HG03439 (cell line): ENCODE measurements around the gene TNFAIP3.

ENCODE experiments used
- ATAC-seq: cut with Tn5 transposase; IDR thresholded peaks from one replicate; pipeline ENCODE4 v1.9.1; 2021; ENCODE audit warnings: mild to moderate bottlenecking, moderate library complexity; ENCODE audit not compliant: unreplicated experiment

The TNFAIP3 gene

DNA sequence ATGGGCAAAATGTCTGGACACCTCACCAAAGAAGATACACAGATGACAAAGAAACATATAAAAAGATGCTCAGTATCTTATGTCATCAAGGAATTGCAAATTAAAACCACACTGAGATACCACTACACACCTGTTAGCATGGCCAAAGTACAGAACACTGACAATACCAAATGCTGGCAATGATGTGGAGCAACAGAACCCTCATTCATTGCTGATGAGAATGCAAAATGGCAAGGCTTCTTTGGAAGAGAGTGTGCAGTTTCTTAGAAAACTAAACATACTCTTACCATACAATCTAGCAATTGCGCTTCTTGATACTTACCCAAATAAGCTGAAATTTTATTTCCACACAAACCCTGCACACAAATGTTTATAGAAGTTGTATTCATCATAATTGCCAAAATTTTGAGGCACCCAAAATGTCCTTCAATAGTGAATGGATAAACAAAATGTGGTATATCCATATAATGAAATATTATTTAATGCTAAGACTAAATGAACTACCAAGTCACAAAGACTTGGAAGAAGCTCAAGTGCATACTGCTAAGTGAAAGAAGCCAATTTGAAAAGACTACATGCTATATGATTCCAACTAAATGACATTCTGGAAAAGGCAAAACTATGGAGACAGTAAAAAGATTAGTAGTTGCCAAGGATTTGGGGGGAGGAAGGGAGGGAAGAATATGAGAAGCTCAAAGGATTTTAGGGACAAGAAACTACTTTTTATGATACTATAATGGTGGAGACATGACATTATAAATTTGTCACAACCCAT lies 50.7 kb downstream of the TNFAIP3 start:
- ATAC-seq = no peak

DNA sequence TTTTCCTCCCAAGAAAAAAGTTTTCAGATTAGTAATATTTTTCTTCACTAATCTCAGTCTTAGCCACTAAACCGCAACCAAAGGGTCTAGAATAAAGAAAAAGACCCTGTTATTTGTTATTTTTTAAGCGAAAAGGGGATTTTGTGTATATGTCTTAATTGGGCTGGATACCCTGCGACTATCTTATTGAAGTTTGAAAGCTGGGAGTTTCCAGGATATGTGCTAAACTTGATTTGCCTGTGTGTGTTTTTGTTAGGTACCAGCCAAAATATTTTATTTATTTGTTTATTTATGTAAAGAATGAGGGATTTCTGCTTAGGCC lies 52.4 kb downstream of the TNFAIP3 start:
- ATAC-seq = no peak

DNA sequence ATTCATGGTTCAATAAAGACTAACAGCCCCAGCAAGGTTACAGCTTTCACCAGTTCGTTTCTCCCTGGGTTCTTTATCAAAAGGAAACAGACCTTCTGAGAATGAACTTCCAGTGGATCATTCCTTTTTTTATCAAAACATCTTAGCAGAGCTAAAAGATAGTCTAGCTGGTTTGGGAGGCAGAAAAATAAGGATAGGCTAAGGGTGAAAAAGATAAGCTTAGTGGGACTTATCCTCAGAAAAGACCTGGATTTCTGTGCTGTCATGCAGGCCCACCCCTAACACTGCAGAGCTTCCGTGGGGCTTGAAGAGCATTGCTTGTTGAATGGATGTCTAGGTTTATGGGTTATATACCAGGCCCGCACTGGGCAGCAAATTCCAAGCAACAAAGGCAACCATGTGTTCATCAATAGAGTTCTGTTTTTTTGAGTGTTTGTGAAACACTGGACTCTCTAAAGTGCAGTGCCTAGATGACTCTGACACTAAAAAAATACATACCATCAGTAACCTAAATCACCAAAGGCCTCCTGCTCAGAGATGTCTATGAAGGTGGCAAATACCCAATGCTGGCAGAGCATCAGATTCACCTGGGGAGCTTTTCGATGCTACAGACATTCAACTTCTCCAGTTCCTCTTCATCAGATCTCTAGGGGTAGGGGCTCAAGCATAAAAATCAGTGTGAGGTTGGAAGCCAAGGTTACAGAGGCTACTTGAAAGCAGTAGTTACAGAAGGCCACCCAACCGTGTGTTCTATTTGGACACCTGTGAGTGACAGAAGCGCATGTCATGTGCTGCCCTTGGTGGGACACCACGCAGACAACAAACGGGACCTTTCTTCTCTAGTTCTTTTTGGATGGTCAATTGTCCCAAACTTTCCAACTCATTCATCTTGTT lies 53.0 kb downstream of the TNFAIP3 start:
- ATAC-seq = no peak

DNA sequence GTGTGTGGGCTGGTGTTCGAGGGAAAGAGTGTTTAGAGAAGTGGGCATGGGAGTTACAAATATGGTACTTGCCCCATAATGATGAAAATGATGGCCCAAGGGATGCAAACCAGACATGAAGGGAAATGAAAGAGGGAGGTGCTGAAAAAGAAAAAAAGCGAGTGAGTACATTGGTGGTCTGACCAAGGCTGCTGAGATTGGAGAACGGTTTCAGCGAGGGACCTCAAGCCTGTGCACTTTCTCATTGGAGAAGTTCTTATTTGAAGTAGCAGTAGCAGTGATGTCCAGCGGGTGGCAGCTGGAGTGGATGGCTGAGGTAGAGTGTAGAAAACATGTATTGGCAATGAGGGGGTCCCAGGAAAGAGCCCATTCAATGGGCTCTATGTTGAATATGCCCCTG lies 54.8 kb downstream of the TNFAIP3 start:
- no peak for ATAC-seq

DNA sequence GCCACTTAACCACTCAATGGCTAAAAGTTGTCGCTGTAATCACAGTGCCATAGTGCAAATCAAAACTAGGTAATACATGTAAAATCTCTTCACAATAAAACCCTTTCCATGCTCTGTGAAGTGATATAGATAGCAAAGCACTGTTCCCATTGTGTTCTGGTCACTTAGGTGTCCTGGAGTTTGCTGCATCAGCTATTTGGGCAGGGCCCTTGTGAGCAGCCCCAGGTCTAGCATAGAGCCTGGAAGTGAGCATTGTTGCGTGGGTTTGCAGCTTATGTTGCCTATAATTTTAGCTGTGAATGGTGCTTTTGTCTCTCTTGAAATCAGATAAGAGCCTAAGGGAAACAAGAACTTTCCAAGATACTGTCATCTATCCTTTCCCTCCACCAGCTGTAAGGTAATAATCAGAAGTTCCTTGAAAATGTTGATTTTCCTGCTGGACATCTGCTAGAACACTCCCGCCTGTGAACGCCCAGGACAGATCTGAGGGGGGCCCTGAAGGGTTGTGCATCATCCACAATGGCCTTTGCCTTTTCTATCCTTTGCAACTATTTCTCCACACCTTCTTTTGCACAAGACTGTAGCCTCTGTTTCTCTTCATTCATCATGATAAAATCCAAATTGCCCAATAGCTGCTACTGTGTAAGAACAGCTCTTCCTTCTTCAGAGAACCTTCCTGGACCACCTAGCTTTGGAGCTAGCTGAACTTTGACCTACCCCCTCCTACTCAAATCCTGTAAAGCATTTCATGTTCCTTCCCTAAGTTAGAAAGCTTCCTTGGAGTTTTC lies 57.0 kb downstream of the TNFAIP3 start:
- ATAC-seq = no peak

DNA sequence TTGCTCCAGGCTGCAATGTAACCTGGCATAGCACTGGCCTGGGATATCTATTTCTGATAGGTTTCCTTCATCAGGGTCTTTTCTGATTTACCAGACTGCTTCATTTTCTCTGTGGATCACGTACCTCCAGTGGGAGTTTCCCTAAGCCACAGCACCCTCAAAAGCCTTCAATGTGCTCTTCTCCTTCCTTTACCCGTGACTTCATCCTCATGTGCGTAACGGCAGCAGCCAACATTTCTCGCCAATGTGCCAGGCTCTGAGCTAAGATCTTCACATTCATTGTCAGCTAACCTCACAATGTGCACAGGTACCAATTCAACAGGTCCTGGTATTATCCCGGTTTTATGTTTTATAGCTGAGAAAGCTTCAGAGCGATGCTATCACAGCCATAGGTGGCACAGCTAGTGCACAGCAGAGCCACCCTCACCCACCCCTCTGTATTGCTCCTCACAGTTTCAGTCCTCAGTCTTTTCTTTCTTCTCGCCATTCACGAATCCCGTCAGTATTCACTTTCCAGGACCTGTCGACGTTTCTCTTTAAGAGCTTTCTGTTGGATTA lies 58.2 kb downstream of the TNFAIP3 start:
- ATAC-seq = no peak

DNA sequence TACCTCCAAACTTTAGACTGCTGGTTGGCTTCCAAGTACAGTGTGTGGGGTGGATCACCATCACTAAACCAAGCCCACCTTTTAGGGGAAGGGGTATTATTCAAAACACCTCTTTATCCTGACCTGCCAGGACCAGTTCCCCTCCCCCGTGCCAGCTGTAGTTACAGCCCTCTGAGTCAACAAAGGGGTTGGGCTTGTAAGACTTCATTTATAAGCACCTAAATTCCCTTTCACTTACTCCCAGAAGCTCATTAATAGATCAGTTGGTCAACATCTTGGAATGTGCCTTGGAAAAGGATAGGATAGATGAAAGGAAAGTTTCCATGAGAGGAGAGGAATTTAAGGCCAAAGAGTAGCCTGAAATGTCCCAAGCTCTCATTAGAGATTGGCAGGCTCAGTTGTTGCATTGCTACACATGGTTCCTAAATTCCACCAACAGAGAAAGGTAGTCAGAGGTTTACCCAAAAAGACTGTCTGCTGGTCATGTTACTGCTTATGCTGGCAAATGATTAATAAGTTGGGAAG lies 59.2 kb downstream of the TNFAIP3 start:
- ATAC-seq = no peak

DNA sequence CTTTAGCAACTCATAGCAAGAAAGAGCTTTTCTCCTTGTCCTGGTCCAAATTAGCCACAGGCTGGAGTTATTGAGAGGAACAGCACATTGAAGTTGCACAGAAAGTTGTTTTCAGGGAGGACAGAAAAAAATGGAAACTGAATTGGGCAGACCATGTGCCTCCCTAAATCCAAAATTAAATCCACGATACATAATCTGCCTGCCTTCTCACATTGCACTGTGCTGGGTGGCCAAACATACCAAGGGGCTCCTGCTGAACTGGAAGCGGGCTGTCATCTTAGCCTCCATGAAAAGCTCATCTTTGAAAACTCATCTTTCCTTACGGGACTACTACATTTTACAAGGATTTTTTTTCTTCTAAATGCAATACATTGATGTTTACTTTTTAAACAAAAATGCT lies 59.9 kb downstream of the TNFAIP3 start:
- no peak for ATAC-seq

DNA sequence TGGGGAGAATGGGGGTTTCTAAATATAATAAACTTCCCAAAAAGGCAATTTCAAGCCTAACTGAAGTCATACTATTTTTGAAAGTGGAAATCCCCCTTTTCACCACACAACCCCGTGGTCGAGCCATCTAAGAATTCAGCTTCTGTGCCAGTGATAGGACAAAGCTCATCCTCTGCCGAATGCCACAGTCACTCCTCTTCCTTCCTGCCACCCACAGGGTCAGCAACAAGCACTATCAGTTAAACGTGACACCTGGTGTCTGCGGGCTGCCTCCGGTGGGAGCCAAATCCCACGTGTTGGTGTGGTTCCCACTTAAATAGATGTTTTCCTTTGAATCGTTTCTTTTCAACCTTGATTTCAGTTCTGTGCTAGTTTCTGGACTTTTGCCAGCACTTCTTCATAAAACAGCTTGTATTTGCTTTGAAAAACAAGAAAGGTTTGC lies 60.7 kb downstream of the TNFAIP3 start:
- ATAC-seq = peak; percentile 77

DNA sequence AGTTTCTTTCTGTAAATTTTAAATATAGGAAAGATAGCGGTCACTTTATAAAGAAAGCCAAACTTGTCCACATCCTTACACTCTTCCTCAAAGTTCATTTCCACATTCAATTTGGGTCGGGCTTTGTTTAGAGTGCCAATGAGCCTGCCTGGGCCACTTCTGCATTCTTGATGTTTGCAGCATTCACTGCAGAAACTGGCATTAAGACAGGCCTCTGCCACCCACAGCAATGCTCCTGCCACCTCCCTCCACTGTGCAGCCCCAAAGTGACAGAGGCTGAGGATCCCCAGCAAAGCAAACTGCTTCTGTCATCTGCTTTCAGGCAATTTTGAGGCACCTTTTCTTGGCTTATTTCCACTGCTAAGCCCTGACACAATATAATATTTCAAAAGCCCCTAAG lies 61.2 kb downstream of the TNFAIP3 start:
- ATAC-seq = no peak

DNA sequence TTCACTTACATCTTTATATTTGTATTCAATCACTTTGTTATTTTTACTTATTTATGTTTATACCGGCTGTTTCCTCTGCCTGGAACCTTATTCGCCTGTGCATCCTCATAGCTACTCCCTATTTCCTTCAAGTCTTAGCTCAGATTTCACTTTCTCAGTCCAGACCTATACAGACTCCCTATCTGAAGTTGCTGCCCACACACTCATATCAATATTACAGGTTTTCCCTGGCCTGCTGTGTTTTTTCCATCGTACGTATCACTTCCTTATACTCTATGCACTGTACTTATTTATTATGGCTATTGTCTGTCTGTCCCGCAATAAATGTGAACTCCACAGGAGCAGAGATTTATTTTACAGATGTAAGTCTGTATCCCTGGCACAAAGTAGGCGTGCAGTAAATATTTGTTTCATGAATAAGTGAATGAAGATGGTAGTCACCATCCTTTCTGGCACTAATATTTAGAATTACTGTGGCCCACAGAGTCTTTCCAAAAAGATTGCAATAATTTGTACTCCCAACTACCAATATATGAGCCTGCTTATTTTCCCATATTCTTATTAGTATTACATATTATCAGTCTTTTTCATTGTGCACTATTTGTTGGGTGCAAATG lies 64.9 kb downstream of the TNFAIP3 start:
- ATAC-seq = no peak
